Measurements from ENCODE around the gene SLC22A17.

SLC22A17 gene

GRCh38 chr14:23361320-23361719 lies 8.6 kb upstream of the SLC22A17 start:
- no peak for DNase-seq

DNA sequence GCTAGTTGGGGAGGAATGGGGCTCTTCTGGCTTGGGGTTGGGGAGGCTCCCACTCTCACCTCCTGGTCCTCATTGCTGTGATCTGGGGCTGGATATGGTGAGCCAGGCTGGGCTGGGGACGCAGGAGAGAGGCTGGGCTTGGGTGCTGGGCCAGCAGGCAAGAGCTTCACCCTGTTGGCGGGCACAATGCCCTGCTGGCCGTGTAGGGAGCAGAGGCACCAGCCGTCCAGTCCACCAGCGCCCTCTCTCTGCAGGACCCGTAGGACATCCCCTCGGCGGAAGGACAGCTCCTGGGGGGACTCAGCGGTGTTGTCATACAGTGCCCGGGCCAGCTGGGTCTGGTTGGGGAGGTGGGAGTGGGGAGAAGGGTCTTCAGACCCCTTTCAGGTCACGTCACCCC lies 7.8 kb upstream of the SLC22A17 start:
- DNase-seq = no peak

- DNase-seq = no peak
Observed at GRCh38 chr14:23359722-23360447, 7.2 kb upstream of the SLC22A17 start.

DNA sequence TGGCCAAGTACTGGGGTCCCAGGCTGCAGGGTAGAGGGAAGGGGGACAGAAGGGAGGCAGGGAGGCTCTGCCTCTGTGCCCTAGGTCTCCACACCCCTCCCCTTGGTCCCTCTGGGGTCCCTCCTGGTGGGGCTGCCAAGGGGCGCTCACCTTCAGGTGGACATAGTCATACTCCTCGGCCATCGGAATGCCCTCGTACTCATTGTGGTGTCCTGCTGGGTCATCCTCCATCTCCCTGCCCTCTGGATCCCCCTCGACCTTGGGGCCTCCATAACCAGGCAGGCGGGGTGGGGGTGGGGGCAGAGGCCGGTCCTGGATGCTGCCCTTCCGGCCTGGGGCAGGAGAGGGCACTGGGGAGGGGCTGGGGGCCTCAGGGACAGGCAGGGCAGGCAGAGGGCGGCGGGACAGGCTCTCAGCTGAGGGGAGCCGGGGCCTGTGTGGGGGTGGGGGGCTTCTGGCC lies 6.5 kb upstream of the SLC22A17 start:
- no peak for DNase-seq

DNA sequence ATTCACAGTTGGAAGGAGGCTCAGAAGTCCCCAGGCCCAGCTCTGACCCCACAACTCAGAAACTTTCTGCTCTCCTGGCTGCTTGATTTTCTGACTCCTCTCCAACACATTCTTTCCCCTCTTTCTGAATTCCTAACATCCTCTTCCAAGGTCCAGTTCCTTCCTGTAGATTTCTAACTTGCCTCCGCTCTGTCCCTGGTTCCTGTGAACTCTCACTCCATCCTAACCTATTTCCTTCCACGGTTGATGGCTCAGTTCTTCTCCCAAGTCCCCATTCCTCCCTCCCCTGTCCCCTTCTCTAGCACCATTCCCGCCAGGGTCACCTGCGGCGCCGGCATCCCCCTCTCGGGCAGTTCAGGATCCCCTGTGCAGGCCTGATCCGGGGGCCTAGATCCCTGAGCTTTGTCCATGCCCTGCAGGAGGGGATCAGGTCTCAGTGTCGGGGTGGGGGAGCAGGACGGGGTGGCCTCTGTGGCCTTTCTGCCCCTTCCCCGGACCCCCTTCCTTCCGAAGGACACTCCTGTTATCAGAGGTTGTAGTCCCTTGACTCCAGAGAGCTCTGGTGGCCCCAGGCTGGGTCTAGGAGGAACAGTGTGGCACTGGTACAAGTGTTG lies 6.0 kb upstream of the SLC22A17 start:
- no peak for DNase-seq

DNA sequence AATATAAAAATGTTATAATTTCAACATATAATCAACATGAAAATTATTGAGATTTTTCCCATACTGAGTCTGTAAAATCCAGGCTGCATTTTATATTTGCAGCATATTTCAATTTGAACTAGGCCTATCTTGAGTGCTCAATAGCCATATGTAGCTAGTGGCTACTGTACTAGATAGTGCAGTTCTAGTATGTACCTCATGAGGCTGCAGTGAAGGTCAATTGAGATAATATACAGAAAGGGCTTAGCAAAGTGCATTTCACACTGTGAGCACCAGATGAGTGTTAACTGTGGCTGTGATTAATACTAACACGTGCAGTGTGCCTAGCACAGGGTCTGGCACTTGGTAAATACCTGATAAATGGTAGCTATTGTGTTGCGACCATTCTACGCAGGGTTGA lies 5.4 kb upstream of the SLC22A17 start:
- no peak for DNase-seq

- DNase-seq = no peak
Observed at GRCh38 chr14:23357261-23357660, 4.6 kb upstream of the SLC22A17 start.

DNA sequence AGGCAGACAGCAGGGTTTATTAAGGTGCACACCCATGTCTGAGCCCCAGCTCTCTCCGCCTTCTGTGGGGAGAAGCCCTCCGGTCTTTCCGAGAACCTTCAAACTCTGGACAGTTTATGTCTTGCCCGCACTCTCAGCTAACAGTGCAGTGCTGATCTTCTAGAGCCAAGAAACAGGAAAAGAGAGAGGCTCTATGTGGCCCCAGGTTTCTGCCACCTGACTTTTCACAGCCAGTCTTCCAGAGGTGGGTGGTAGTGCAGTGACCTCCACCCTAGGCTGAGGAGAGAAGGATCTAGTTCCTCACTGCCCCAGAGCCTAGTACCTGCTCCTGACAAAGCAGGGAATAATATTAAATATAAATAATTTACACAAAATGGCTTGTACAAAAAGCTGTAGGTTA lies 4.0 kb upstream of the SLC22A17 start:
- no peak for DNase-seq

DNA sequence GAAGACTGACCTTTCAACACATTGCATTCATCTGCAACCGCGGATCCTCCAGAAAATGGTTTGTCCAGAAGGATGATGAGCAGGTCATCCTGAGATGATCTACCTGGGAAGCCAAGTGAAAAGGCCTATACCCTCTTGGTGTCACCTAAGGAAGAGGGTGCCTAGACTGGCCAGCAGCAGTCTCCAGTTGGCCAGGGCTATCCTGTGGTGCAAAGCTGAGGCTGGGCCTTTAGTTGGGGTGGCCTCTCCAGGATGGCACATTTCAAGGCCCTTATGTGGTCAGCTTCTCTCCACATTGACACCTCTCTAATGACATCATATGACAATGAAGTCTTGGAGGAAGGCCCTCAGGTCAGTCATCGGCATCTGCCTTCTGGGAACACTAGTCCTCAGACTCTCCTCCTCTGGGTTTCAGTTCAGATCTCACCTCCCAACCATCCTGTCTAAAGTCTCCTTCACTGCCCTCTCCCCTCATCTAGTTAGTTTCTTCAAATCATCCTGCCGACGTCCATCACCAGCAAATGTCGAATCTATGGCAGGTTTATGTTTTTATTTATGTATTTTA lies 3.3 kb upstream of the SLC22A17 start:
- DNase-seq = no peak

DNA sequence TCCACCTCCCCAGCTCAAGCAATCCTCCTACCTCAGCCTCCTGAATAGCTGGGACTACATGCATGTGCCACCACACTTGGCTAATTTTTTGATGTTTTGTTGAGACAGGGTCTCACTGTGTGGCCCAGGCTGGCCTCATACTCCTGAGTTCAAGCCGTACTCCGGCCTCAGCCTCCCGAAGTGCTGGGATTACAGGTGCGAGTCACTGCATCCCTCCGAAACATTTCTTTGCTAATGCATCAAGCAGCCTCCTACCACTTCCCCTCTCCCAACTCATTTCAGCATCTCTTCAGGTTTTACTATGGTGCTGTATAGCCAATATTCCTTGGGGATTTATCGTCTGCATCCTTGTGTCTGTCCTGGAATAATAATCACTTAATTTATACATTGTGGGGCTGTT lies 2.3 kb upstream of the SLC22A17 start:
- no peak for DNase-seq

GRCh38 chr14:23353433-23353780 lies 720 bp upstream of the SLC22A17 start:
- DNase-seq = no peak

DNA sequence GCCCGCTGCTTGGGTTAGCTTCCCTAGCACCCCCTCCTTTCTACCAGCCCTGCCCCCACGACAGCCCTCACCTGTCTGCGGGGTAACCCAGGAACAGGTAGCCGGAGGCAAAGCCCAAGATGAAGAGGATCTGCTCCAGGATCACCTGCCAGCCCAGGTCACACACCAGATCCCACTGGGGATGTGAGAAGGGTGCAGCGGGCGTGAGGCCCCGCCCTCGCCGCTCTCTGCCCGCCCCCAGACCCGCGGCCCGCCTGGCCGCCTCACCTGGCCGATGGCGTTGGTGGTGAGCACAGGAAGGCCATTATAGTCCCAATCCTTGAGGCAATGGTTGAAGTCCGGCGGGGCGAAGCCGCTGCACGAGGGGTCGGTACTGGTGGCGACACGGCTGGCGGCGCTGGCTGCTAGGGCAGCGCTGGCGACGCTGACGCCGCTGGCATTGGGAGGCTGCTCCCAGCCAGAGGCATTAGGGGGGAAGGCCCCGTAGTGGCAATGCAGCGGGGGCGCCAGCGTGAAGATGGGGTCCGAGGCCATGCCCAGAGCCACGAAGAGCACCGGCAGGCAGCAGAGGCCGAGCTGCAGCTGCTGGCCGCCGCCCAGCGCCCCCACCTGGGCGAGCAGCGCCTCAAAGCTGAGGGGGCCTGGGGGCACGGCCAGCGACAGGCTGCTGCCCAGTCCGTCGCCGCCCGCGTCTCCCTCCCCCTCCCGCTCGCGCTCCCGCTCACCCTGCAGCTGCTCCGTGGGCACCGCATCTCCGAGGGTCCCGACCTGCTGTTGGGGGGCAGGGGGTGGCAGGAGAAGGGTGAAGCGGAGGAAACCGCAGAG lies 794 bp downstream of the SLC22A17 start:
- no peak for DNase-seq

GRCh38 chr14:23349156-23349845 lies 3.4 kb downstream of the SLC22A17 start:
- DNase-seq = no peak

DNA sequence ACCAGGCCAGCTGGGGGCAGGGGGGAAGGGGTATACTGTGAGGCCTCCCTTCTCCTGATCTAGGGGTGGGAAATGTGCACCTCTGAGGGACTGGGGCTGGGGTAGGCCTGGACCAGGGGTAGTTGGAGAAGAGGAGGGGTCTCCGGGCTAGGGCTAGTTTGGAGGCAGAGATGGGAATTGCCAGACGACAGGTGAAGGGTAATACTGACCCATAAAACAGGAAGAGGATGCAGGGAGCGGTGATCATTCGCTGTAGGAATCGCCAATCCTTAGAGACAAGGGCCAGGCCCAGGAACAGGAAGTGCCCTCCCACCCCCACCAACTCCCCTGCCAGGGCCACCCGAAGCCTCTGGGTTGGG lies 4.4 kb downstream of the SLC22A17 start:
- no peak for DNase-seq

DNA sequence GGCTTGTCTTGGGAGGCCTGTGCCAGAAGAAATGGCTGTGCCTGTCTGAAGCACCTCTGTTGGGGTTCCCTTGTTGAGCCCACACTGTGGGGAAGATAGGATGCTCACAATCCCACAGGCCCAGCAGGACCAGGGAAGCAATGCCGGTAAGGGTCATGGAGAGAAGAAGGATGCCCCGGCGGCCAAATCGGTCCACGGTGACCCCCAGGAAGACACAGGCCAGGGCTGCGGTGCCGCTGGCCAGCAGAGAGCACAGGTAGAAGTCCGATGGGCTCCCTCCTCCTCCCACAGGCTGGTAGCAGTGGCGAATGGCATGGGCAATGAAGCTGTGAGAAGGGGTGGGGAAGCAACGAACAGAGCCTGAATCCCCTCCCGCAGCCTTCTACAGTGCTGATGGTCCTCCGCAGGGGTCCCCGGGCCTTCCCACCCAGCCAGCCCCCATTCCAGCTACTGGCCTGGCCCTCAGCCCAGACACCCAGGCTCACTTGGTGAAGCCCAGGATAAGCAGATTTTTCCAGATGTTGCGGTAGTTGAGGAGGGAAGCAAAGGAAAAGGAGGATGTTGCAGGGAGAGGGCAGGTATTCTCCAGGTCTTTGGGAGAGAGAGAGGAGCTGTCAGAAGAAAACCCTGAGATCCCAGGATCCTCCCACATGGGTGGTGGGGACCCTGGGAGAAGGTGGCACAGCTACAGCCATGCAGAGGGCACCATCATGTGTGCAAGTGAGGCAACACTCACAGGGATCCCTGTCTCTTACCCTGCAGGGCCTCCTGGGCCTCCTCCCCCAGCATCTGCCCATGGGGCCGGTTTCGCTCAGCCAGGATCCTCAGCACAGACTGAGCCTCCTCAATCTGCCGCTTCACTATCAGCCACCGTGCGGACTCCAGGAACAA lies 5.0 kb downstream of the SLC22A17 start:
- DNase-seq = no peak

DNA sequence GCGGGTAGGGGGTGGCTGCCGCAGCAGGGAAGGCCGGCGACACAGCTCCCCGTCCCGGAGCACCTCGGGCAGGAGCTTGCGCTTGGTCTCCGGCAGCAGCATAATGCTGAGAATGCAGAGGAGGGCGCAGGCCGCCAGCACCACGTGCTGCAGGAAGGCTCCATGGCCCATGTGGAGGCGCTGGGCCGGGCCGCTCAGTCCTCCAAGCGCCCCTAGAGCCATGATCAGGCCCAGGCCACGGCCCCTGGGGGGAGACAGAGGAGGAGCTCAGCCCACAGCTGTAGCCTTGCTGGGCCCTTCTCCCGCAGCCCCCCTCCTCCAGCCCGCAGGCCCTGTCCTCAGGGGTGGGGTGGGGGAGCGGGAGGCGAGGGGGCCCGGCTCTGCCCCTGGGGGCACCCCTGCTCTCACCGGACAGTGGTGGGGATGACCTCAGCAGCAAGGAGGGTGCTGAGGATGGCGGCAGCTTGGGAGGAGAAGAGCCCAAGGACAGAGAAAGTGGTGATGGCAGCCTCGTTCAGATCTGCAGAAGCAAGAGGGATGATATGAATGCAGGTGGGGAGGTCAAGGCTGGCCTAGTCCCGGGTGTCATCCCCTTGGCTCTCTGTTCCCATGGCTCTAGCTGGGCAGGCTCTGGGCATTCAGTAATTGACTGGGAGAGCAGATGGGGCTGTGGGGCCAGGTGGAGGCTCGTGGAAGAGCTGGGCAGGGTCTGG lies 5.8 kb downstream of the SLC22A17 start:
- DNase-seq = no peak

GRCh38 chr14:23345987-23346692 lies 6.5 kb downstream of the SLC22A17 start:
- DNase-seq = no peak

DNA sequence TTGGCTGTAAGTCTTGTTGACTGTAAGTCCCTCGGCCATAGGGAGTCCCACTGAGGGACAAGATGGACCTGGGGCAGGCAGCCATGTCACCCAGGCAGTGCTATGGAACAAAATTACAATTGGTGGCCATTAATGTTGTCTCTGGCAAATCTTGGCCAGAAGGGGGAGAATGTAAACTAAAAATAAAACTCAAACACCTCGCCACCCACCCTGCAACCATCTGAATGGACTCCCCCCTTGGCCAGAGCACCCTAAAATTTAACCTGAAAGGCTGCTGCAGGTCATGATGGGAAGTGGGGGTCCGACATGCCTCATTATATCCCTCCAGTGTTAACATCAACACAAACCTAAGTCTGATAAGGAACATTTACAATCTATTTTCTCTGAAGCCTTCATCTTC lies 8.2 kb downstream of the SLC22A17 start:
- no peak for DNase-seq

GRCh38 chr14:23339506-23340268 lies 13.0 kb downstream of the SLC22A17 start:
- no peak for DNase-seq

- no peak for DNase-seq
Observed at GRCh38 chr14:23335623-23336022, 17.1 kb downstream of the SLC22A17 start.

Data from activated gamma-delta T cell (primary cell).